ENCODE data around the gene TIPARP. TPM values are rescaled to one million over a fixed set of nuclear protein-coding genes. Genes with fewer than 3 reads are reported as not detected.

Gene TIPARP
- total and polyA plus RNA-seq, 7 donors: 12.2 to 42.8 (median 25.8) TPM

- Histone ChIP-seq H3K36me3 (no peaks in the 10 kb centered on the region), H3K9me3 (peaks cover 0 to 9% (median 2%) of the 10 kb centered on the region in 4 donors), H3K27me3 (no peaks in the 10 kb centered on the region), H3K4me3 (no peak overlapping the region), H3K4me1 (no peaks in the 10 kb centered on the region), H3K27ac (no peak overlapping the region)
- no peak for DNase-seq
- 66 to 71% methylated on average over 15 of the region's 15 CpGs for WGBS, 2 donors
- intact Hi-C loops (cut with DNase I): no loop called here
- TF ChIP-seq POLR2AphosphoS5 (IDR thresholded peaks at IDR 0.05) (no peak), EP300 (IDR thresholded peaks at IDR 0.05) (no peak), POLR2A (IDR thresholded peaks at IDR 0.05) (no peak)
- TF ChIP-seq, protein P1, sequence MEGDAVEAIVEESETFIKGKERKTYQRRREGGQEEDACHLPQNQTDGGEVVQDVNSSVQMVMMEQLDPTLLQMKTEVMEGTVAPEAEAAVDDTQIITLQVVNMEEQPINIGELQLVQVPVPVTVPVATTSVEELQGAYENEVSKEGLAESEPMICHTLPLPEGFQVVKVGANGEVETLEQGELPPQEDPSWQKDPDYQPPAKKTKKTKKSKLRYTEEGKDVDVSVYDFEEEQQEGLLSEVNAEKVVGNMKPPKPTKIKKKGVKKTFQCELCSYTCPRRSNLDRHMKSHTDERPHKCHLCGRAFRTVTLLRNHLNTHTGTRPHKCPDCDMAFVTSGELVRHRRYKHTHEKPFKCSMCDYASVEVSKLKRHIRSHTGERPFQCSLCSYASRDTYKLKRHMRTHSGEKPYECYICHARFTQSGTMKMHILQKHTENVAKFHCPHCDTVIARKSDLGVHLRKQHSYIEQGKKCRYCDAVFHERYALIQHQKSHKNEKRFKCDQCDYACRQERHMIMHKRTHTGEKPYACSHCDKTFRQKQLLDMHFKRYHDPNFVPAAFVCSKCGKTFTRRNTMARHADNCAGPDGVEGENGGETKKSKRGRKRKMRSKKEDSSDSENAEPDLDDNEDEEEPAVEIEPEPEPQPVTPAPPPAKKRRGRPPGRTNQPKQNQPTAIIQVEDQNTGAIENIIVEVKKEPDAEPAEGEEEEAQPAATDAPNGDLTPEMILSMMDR (IDR thresholded peaks at IDR 0.05): no peak
These were observed 77.2 kb downstream of the TIPARP start for GRCh38 chr3:156751461-156752025.

Other genes with a start within 250 kb of the TIPARP start
- 100 to 1,000 TPM in 1 of 4 donors, 10 to 100 TPM in 3; 78.1 to 113 (median 90.4) TPM for gene SSR3, start 119.5 kb upstream of the TIPARP start, total RNA-seq
- gene SSR3, start 119.5 kb upstream of the TIPARP start, polyA plus RNA-seq: 100 to 1,000 TPM in 1 of 3 donors, 10 to 100 TPM in 2; 59.2 to 102 (median 61.9) TPM
- 1 to 10 TPM in 1 of 4 donors, under 1 TPM in 2, not detected in 1; 0.36 to 1.7 (median 0.68) TPM for gene LEKR1, start 151.8 kb downstream of the TIPARP start, total RNA-seq
- 1 to 10 TPM in 1 of 3 donors, under 1 TPM in 2; 0.60 to 1.4 (median 0.71) TPM for gene LEKR1, start 151.8 kb downstream of the TIPARP start, polyA plus RNA-seq

All from sigmoid colon (tissue), 7 donors.